ENCODE results near the gene MPC2.
A peak's percentile ranks its signal among the peaks of the same experiment; 100 is the strongest.
"Not testable (repeated sequence)": the region's sequence is repeated elsewhere in the genome, so short reads cannot be mapped to it uniquely, and the experiment has no call there.

Gene MPC2

DNA sequence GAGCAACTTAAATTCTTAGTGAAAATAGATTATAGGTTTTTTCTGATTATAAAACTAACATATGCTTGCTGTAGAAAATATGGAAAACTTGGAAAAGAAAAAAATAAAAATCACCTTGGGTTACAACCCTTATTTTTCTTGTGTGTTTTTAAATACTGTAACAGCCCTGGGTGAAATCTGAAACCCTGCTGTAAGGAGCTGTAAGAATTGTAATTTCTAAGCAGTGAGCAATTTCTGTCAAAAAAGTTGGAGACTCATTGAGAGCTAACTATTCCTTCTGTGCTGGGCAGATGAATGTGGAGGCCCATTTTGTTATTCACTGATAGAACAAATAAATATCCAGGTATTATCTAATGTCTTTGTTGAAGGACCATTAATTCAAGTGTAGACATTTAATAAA is 65.5 kb downstream of the MPC2 start:
- no peaks in the 10 kb centered on the region for H3K27me3 ChIP-seq (ENCODE audit: insufficient read depth, low read length)
- no peaks in the 10 kb centered on the region for H3K36me3 ChIP-seq (ENCODE audit: control insufficient read depth in 1 of 2, insufficient read depth in 2 of 2, low read length in 2 of 2)
- H2BK5ac ChIP-seq (ENCODE audit: low read depth, low read length, poor library complexity) = no peak overlapping the region
- H3K14ac ChIP-seq (ENCODE audit: low read length) = no peak overlapping the region
- H3K4me3 ChIP-seq (ENCODE audit: low read depth, low read length) = no peak overlapping the region
- H4K12ac ChIP-seq (ENCODE audit: low read depth, low read length) = no peak overlapping the region
- no peak overlapping the region for H2BK120ac ChIP-seq (ENCODE audit: insufficient read depth, low read length, poor library complexity)
- no peak overlapping the region for H2BK12ac ChIP-seq (ENCODE audit: low read length)
- no peak overlapping the region for H4K8ac ChIP-seq (ENCODE audit: low read depth, low read length)
- peak in 1 of 2 donors; percentile 30 for DNase-seq
- H3K4ac ChIP-seq (ENCODE audit: low read depth, low read length) = no peak overlapping the region
- peak overlapping the region; percentile 34 for H3K27ac ChIP-seq (ENCODE audit: low read depth, low read length)
- H3K4me2 ChIP-seq (ENCODE audit: low read length) = no peak overlapping the region
- no peak overlapping the region for H2AFZ ChIP-seq (ENCODE audit: insufficient read depth, low read length, poor library complexity)
- no peaks in the 10 kb centered on the region for H3K9me3 ChIP-seq (ENCODE audit: insufficient read depth, low read depth, low read length)
- H3K79me2 ChIP-seq (ENCODE audit: control insufficient read depth, insufficient read depth, low read length, poor library complexity) = peaks cover 4% of the 10 kb centered on the region
- H3K79me1 ChIP-seq (ENCODE audit: low read length) = peaks cover 16% of the 10 kb centered on the region
- no peak overlapping the region for H3K9ac ChIP-seq (ENCODE audit: low read length)
- no peak overlapping the region for H4K91ac ChIP-seq (ENCODE audit: low read depth, low read length)
- peaks cover 0 to 14% of the 10 kb centered on the region in 2 experiments for H3K4me1 ChIP-seq (ENCODE audit: control insufficient read depth in 1 of 2, insufficient read depth in 2 of 2, low read length in 2 of 2)
- no peak overlapping the region for H3K23ac ChIP-seq (ENCODE audit: low read length)
- H3K18ac ChIP-seq (ENCODE audit: low read length) = no peak overlapping the region
- H2AK5ac ChIP-seq (ENCODE audit: low read length) = no peak overlapping the region

DNA sequence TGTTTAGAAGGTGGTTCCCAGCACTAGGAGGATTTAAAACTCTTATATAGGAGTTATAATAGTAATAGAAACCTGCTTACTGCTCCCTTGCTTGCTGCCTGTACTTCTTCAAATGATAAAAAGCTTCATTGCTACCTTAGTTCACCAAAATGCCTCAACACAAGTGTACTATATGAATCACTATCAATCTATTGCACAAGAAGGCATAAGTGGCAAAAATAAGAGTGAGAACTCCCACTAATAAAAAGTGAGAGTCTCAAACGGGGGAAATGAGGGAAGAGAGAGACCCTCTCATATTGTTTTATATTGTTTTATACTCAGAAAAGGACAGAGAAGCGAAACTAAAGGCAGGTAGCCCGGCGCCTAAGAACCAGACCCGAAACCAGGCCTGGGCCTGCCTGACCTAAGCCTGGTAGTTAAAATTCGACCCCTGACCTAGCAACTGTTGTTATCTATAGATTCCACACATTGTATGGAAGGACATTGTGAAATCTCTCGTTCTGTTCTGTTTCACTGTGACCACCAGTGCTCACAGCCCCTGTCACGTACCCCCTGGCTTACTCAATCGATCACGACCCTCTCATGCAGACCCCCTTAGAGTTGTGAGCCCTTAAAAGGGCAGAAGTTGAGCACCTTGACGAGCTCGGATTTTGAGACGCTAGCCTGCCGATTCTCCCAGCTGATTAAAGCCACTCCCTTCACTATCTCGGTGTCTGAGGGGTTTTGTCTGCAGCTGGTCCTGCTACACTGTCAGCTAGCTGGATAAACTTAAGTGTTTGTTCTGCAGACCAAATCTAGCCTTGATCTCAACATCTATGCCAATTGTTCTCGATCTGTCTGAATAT is 67.5 kb downstream of the MPC2 start:
- not testable (repeated sequence) for H3K36me3 ChIP-seq (ENCODE audit: control insufficient read depth in 1 of 2, insufficient read depth in 2 of 2, low read length in 2 of 2)

DNA sequence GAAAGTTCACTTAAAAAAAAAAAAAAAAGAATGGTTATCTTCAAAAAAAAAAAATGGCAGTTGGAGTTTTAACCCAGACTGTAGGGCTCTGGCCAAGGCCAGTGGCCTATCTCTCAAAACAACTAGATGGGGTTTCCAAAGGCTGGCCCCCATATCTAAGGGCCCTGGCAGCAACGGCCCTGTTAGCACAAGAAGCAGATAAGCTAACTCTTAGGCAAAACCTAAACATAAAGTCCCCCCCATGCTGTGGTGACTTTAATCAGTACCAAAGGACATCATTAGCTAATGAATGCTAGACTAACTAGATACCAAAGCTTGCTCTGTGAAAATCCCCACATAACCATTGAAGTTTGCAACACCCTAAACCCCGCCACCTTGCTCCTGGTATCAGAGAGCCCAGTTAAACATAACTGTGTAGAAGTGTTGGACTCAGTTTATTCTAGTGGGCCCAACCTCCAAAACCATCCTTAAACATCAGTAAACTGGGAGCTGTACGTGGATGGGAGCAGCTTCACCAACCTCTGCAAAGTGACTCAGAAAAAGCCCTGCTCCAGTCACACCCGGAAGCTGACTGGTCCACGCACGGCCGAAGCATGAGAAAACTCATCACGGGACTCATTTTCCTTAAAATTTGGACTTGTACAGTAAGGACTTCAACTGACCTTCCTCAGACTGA is 70.0 kb downstream of the MPC2 start:
- H3K4me2 ChIP-seq (ENCODE audit: low read length); H4K8ac ChIP-seq (ENCODE audit: low read depth, low read length); H3K9ac ChIP-seq (ENCODE audit: low read length); H3K79me2 ChIP-seq (ENCODE audit: control insufficient read depth, insufficient read depth, low read length, poor library complexity); H2BK5ac ChIP-seq (ENCODE audit: low read depth, low read length, poor library complexity); H4K12ac ChIP-seq (ENCODE audit: low read depth, low read length); H3K27me3 ChIP-seq (ENCODE audit: insufficient read depth, low read length); H2AK5ac ChIP-seq (ENCODE audit: low read length); H3K9me3 ChIP-seq (ENCODE audit: insufficient read depth, low read depth, low read length); DNase-seq; H3K14ac ChIP-seq (ENCODE audit: low read length); H2AFZ ChIP-seq (ENCODE audit: insufficient read depth, low read length, poor library complexity); H3K23ac ChIP-seq (ENCODE audit: low read length); H3K4me1 ChIP-seq (ENCODE audit: control insufficient read depth in 1 of 2, insufficient read depth in 2 of 2, low read length in 2 of 2); H3K4me3 ChIP-seq (ENCODE audit: low read depth, low read length); H3K36me3 ChIP-seq (ENCODE audit: control insufficient read depth in 1 of 2, insufficient read depth in 2 of 2, low read length in 2 of 2); H3K4ac ChIP-seq (ENCODE audit: low read depth, low read length): not testable (repeated sequence)
- Histone ChIP-seq H3K18ac (ENCODE audit: low read length) (peak overlapping the region; percentile 14), H4K91ac (ENCODE audit: low read depth, low read length) (peak overlapping the region; percentile 55), H3K27ac (ENCODE audit: low read depth, low read length) (peak overlapping the region; percentile 58), H2BK120ac (ENCODE audit: insufficient read depth, low read length, poor library complexity) (peak overlapping the region; percentile 60), H2BK12ac (ENCODE audit: low read length) (peak overlapping the region; percentile 76), H3K79me1 (ENCODE audit: low read length) (peaks cover 30% of the 10 kb centered on the region)
- WGBS (ENCODE audit: extremely low coverage, insufficient coverage, insufficient read length) = no CpG with 5 or more reads among the region's 8 CpGs

More for the DNA sequence above, 67.5 kb downstream of the MPC2 start:
- H3K4me1 ChIP-seq (ENCODE audit: control insufficient read depth in 1 of 2, insufficient read depth in 2 of 2, low read length in 2 of 2); H3K23ac ChIP-seq (ENCODE audit: low read length); H2AFZ ChIP-seq (ENCODE audit: insufficient read depth, low read length, poor library complexity); H3K4me3 ChIP-seq (ENCODE audit: low read depth, low read length); H3K14ac ChIP-seq (ENCODE audit: low read length); H3K18ac ChIP-seq (ENCODE audit: low read length); H4K12ac ChIP-seq (ENCODE audit: low read depth, low read length); H3K9ac ChIP-seq (ENCODE audit: low read length); H3K9me3 ChIP-seq (ENCODE audit: insufficient read depth, low read depth, low read length); H3K4ac ChIP-seq (ENCODE audit: low read depth, low read length); H3K27me3 ChIP-seq (ENCODE audit: insufficient read depth, low read length); H3K79me2 ChIP-seq (ENCODE audit: control insufficient read depth, insufficient read depth, low read length, poor library complexity): not testable (repeated sequence)
- no CpG with 5 or more reads among the region's 16 CpGs for WGBS (ENCODE audit: extremely low coverage, insufficient coverage, insufficient read length)
- peak overlapping the region; percentile 88 for H2BK120ac ChIP-seq (ENCODE audit: insufficient read depth, low read length, poor library complexity)
- peak overlapping the region; percentile 80 for H4K91ac ChIP-seq (ENCODE audit: low read depth, low read length)
- H3K4me2 ChIP-seq (ENCODE audit: low read length) = peak overlapping the region; percentile 11
- DNase-seq = peak; percentile 37 to 70
- peak overlapping the region; percentile 89 for H3K27ac ChIP-seq (ENCODE audit: low read depth, low read length)
- H2BK5ac ChIP-seq (ENCODE audit: low read depth, low read length, poor library complexity) = peak overlapping the region; percentile 93
- H3K79me1 ChIP-seq (ENCODE audit: low read length) = peaks cover 16% of the 10 kb centered on the region
- peak overlapping the region; percentile 46 for H2AK5ac ChIP-seq (ENCODE audit: low read length)
- H4K8ac ChIP-seq (ENCODE audit: low read depth, low read length) = peak overlapping the region; percentile 70
- peak overlapping the region; percentile 71 for H2BK12ac ChIP-seq (ENCODE audit: low read length)
